ENCODE results near the gene ANKRD49.

Gene ANKRD49

DNA sequence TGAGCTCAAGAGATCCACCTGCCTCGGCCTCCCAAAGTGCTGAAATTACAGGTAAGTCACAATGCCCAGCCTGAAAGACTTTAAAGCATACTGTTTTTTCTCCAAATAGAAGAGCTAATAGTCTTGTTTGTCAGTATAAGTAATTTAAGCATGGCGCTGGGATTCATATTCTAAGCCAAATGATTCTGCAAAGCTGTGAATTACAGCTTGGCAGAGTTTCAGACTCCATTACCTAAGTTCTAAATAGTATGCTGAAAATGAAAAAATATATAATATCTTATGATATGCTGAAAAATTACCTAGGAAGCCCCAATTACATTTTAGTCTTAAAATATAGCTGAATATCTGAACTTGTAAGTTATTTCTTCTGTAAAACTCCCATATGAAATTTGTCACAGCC is 39.5 kb upstream of the ANKRD49 start:
- H3K36me3 ChIP-seq (ENCODE audit: insufficient read depth, insufficient read length, low read length) = peaks cover 7% of the 10 kb centered on the region
- H3K4me1 ChIP-seq (ENCODE audit: insufficient read depth, insufficient read length) = no peaks in the 10 kb centered on the region
- DNase-seq (ENCODE audit: low read depth, low spot score) = no peak
- H3K9ac ChIP-seq (ENCODE audit: insufficient read length, low read depth) = no peak overlapping the region
- H3K9me3 ChIP-seq (ENCODE audit: insufficient read depth, low read length) = no peaks in the 10 kb centered on the region
- no peaks in the 10 kb centered on the region for H3K27me3 ChIP-seq (ENCODE audit: insufficient read depth, insufficient read length)
- no peak overlapping the region for H3K4me3 ChIP-seq (ENCODE audit: insufficient read length, low read depth)
- no peak for TF ChIP-seq YY1 (IDR thresholded peaks at IDR 0.05; ENCODE audit: insufficient read depth, insufficient read length)
- TF ChIP-seq ZNF274 (IDR thresholded peaks at IDR 0.05; ENCODE audit: low read depth, low read length) = no peak
- TF ChIP-seq SUZ12 (IDR thresholded peaks at IDR 0.05; ENCODE audit: extremely low read depth, insufficient read depth, insufficient read length) = no peak

DNA sequence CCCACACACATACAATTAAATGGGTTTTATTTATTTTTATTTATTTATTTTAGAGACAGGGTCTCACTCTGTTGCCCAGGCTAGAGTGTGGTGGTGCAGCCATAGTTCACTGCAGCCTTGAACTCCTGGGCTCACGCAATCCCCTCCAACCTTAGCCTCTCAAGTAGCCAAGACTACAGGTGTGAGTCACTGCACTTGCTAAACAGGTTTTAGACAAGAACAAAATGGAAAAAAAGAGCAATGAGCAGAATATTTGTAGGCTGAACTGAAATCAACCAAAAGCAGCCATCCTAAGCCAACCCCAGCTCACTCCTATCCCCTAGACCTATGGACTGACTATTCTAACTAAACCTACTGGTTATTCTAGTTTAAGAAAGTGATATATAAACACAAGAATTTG is 37.9 kb upstream of the ANKRD49 start:
- Histone ChIP-seq H3K9me3 (ENCODE audit: insufficient read depth, low read length) (no peaks in the 10 kb centered on the region), H3K36me3 (ENCODE audit: insufficient read depth, insufficient read length, low read length) (peaks cover 15% of the 10 kb centered on the region), H3K9ac (ENCODE audit: insufficient read length, low read depth) (no peak overlapping the region), H3K4me3 (ENCODE audit: insufficient read length, low read depth) (no peak overlapping the region), H3K4me1 (ENCODE audit: insufficient read depth, insufficient read length) (no peaks in the 10 kb centered on the region), H3K27me3 (ENCODE audit: insufficient read depth, insufficient read length) (no peaks in the 10 kb centered on the region)
- DNase-seq (ENCODE audit: low read depth, low spot score) = no peak
- TF ChIP-seq SUZ12 (IDR thresholded peaks at IDR 0.05; ENCODE audit: extremely low read depth, insufficient read depth, insufficient read length) (no peak), YY1 (IDR thresholded peaks at IDR 0.05; ENCODE audit: insufficient read depth, insufficient read length) (no peak), ZNF274 (IDR thresholded peaks at IDR 0.05; ENCODE audit: low read depth, low read length) (no peak)

DNA sequence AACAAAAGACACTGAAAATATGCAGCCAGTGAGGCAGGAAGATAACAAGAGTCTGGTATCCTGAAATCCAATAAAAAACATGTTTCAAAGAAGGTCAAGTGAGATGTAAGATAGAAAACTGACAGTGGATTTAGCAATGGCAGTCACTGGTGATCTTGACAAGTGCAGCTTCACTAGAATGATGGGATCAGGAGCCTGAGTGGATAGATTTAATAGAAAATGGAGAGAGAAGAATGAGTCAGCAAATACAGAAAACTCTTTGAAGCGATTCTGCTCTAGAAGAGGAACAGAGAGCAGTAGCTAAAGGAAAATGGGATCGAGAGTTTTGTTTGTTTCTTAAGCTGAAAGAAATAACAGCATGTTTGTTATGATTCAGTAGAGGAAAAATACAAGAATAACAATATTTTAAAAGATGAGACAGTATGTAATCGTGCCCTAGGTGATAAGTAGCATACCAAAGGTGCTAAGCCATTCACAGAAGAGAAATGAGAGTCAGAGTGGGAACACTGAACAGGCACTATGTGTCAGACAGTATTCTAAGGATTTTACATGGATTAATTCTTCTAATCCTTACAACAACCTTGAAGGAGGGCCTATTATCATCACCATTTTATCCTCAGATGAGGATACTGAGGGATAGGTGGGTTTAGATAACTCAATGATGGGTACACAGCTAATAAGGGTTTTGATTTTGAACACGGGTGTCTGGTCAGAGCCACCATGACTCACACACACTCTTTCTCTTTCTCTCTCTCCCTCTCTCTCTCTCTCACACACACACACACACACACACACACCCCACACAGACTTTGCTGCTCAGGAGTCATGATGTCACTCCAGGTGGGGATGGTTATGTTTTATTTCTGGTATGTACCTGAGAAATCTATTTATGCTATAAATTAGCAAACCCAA is 36.4 kb upstream of the ANKRD49 start:
- H3K27me3 ChIP-seq (ENCODE audit: insufficient read depth, insufficient read length) = no peaks in the 10 kb centered on the region
- no peak overlapping the region for H3K9ac ChIP-seq (ENCODE audit: insufficient read length, low read depth)
- H3K36me3 ChIP-seq (ENCODE audit: insufficient read depth, insufficient read length, low read length) = peaks cover 18% of the 10 kb centered on the region
- TF ChIP-seq SUZ12 (IDR thresholded peaks at IDR 0.05; ENCODE audit: extremely low read depth, insufficient read depth, insufficient read length) = no peak
- no peak for TF ChIP-seq ZNF274 (IDR thresholded peaks at IDR 0.05; ENCODE audit: low read depth, low read length)
- TF ChIP-seq YY1 (IDR thresholded peaks at IDR 0.05; ENCODE audit: insufficient read depth, insufficient read length) = no peak
- no peaks in the 10 kb centered on the region for H3K4me1 ChIP-seq (ENCODE audit: insufficient read depth, insufficient read length)
- DNase-seq (ENCODE audit: low read depth, low spot score) = no peak
- no peak overlapping the region for H3K4me3 ChIP-seq (ENCODE audit: insufficient read length, low read depth)
- H3K9me3 ChIP-seq (ENCODE audit: insufficient read depth, low read length) = no peaks in the 10 kb centered on the region

DNA sequence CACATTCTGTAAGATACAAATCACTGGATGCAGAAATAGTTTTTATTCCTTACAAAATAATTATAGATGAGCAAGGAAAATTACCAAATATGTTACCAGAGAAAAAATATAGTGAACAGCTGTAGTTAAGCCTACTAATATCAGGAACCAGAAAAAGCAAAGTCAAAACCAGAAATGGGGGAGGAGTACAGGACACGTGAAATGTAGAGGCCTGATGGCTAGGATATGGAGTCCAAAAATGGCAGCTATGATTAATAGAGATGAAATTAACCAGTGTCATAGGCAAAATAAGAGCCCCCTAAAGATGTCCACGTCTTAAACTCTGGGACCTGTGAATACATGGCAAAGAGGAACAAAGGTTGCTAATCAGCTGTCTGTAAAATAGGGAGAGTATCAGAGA is 34.2 kb upstream of the ANKRD49 start:
- Histone ChIP-seq H3K36me3 (ENCODE audit: insufficient read depth, insufficient read length, low read length) (peaks cover 18% of the 10 kb centered on the region), H3K4me3 (ENCODE audit: insufficient read length, low read depth) (no peak overlapping the region), H3K9ac (ENCODE audit: insufficient read length, low read depth) (no peak overlapping the region), H3K27me3 (ENCODE audit: insufficient read depth, insufficient read length) (no peaks in the 10 kb centered on the region), H3K9me3 (ENCODE audit: insufficient read depth, low read length) (no peaks in the 10 kb centered on the region), H3K4me1 (ENCODE audit: insufficient read depth, insufficient read length) (no peaks in the 10 kb centered on the region)
- no peak for DNase-seq (ENCODE audit: low read depth, low spot score)
- no peak for TF ChIP-seq ZNF274 (IDR thresholded peaks at IDR 0.05; ENCODE audit: low read depth, low read length)
- no peak for TF ChIP-seq SUZ12 (IDR thresholded peaks at IDR 0.05; ENCODE audit: extremely low read depth, insufficient read depth, insufficient read length)
- no peak for TF ChIP-seq YY1 (IDR thresholded peaks at IDR 0.05; ENCODE audit: insufficient read depth, insufficient read length)

DNA sequence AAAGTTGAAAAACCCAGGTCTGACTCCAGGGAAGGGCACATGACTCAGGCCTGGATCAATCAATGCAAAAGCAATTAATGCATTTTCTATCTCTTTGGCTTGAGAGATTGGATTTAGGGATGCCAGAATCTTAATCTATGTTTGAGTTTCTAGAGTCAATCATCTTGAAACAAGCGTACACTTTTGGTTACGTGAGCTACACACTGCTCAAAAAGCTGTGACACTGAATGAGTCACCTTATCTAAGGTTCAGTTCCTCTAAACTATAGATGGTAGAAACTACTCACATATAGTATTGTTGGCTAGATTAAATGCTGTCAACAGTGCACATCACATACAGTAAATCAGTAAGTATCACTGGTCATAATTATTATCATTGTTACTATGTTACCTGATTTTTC is 24.4 kb upstream of the ANKRD49 start:
- no peak for TF ChIP-seq SUZ12 (IDR thresholded peaks at IDR 0.05; ENCODE audit: extremely low read depth, insufficient read depth, insufficient read length)
- TF ChIP-seq ZNF274 (IDR thresholded peaks at IDR 0.05; ENCODE audit: low read depth, low read length) = no peak
- no peak for TF ChIP-seq YY1 (IDR thresholded peaks at IDR 0.05; ENCODE audit: insufficient read depth, insufficient read length)

DNA sequence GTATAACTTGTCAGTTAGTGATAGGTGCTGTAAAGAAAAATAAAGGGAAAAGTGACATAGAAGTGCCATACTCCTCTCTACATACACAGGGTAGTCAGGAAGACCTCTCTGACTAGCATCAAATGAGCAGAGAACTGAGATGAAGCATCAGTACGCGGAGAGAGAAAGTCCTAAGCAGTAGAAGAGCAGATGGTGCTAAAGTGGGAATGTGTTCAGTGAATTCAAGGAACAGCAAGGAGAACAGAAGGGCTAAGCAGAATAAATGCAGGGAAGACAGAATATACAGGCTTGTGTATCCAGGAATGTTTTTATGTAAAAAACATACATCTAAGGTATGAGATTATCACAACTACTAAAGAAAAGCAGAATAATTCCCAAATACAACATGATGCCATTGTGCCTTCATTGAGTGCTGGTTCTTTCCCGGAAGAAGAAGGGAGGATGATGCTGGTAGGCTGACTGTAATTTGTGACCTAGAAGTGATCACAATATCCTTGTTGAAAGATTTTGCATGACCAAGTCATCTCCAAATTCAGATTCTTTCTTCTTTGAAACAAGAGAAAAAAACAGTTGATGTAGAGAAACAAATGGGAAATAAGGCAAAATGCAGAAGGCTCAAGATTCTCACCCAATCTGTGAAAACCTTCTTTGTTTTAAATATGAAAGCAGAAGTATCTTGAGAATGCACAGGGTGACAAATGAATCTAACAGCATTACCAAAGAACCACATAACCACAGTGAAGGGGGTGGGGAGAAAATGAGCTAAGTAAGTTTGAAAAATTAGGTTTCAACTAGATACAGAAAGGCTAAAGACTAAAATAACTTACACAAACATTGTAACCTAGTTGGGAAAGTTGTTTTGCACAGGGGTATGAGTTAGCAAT is 20.6 kb upstream of the ANKRD49 start:
- TF ChIP-seq YY1 (IDR thresholded peaks at IDR 0.05; ENCODE audit: insufficient read depth, insufficient read length) (no peak), ZNF274 (IDR thresholded peaks at IDR 0.05; ENCODE audit: low read depth, low read length) (no peak), SUZ12 (IDR thresholded peaks at IDR 0.05; ENCODE audit: extremely low read depth, insufficient read depth, insufficient read length) (no peak)
- Histone ChIP-seq H3K9me3 (ENCODE audit: insufficient read depth, low read length) (no peaks in the 10 kb centered on the region), H3K36me3 (ENCODE audit: insufficient read depth, insufficient read length, low read length) (peaks cover 52% of the 10 kb centered on the region), H3K4me1 (ENCODE audit: insufficient read depth, insufficient read length) (no peaks in the 10 kb centered on the region), H3K9ac (ENCODE audit: insufficient read length, low read depth) (no peak overlapping the region), H3K27me3 (ENCODE audit: insufficient read depth, insufficient read length) (no peaks in the 10 kb centered on the region), H3K4me3 (ENCODE audit: insufficient read length, low read depth) (no peak overlapping the region)
- DNase-seq (ENCODE audit: low read depth, low spot score) = peak; percentile 27

More for the DNA sequence above, 24.4 kb upstream of the ANKRD49 start:
- H3K36me3 ChIP-seq (ENCODE audit: insufficient read depth, insufficient read length, low read length) = peaks cover 35% of the 10 kb centered on the region
- no peak for DNase-seq (ENCODE audit: low read depth, low spot score)
- H3K4me1 ChIP-seq (ENCODE audit: insufficient read depth, insufficient read length) = no peaks in the 10 kb centered on the region
- H3K9me3 ChIP-seq (ENCODE audit: insufficient read depth, low read length) = no peaks in the 10 kb centered on the region
- no peak overlapping the region for H3K4me3 ChIP-seq (ENCODE audit: insufficient read length, low read depth)
- no peaks in the 10 kb centered on the region for H3K27me3 ChIP-seq (ENCODE audit: insufficient read depth, insufficient read length)
- H3K9ac ChIP-seq (ENCODE audit: insufficient read length, low read depth) = no peak overlapping the region

DNA sequence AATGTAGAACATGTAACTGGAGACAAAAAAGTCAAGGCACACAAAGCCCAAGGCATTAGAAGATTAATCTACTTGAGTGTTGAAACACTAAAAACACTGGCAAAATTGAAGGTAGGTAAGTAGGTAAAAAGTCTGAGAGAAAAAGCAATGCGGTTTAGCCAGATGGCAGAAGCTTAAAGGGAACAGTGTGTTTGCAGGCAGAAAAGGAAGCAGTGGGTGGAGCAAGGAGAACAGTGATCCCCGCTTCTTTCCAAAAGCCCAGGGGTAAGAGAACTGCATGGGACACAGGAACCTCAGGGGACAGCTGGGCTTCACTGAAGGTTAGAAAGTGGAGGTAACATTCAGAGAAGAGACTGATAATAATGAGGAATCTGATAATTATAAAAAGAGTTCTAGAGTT is 16.2 kb upstream of the ANKRD49 start:
- H3K36me3 ChIP-seq (ENCODE audit: insufficient read depth, insufficient read length, low read length) = peaks cover 42% of the 10 kb centered on the region

More for the DNA sequence above, 16.2 kb upstream of the ANKRD49 start:
- Histone ChIP-seq H3K9ac (ENCODE audit: insufficient read length, low read depth) (no peak overlapping the region), H3K4me3 (ENCODE audit: insufficient read length, low read depth) (no peak overlapping the region), H3K9me3 (ENCODE audit: insufficient read depth, low read length) (no peaks in the 10 kb centered on the region), H3K27me3 (ENCODE audit: insufficient read depth, insufficient read length) (no peaks in the 10 kb centered on the region), H3K4me1 (ENCODE audit: insufficient read depth, insufficient read length) (no peaks in the 10 kb centered on the region)
- no peak for DNase-seq (ENCODE audit: low read depth, low spot score)
- TF ChIP-seq YY1 (IDR thresholded peaks at IDR 0.05; ENCODE audit: insufficient read depth, insufficient read length) (no peak), SUZ12 (IDR thresholded peaks at IDR 0.05; ENCODE audit: extremely low read depth, insufficient read depth, insufficient read length) (no peak), ZNF274 (IDR thresholded peaks at IDR 0.05; ENCODE audit: low read depth, low read length) (no peak)

Data from NT2/D1 (cell line).